NCI-H226 (cell line): ENCODE measurements around the gene ENDOG.

ENCODE experiments used
- DNase-seq: peaks from one replicate; pipeline ENCODE4 v3.0.0-alpha.2; 2015

Gene ENDOG

DNA sequence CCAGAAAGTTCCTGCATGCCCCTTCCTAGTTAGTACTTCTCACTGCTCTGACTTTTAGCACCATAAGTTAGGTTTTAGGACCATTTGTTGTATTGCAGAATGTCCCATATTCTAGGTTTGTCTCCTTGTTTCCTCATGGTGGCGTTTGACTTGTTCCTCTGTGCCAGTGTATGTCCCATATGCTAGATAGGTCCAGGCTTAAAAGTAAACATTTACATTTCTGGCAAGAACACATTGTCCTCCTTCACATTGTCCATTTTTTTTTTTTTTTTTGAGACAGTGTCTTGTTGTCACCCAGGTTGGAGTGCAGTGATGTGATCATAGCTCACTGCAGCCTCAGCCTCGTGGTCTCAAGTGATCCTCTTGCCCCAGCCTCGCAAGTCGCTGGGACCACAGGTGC lies 15.8 kb upstream of the ENDOG start:
- no peak for DNase-seq

DNA sequence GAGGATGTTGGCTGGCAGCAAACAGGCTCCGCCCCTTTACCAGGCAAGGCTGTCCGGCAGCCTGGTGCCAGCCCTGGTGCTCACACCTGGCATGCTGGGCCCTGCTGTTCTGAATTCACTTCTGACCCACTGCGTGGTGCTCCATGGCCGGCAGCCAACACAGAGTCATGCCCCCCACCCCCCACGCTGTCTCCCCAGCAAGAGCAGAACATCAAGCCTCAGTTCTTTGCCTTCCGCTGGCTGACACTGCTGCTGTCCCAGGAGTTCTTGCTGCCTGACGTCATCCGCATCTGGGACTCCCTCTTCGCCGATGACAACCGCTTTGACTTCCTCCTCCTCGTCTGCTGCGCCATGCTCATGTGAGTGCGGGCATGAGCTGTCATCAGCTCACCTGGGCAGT lies 12.6 kb upstream of the ENDOG start:
- DNase-seq: no peak

DNA sequence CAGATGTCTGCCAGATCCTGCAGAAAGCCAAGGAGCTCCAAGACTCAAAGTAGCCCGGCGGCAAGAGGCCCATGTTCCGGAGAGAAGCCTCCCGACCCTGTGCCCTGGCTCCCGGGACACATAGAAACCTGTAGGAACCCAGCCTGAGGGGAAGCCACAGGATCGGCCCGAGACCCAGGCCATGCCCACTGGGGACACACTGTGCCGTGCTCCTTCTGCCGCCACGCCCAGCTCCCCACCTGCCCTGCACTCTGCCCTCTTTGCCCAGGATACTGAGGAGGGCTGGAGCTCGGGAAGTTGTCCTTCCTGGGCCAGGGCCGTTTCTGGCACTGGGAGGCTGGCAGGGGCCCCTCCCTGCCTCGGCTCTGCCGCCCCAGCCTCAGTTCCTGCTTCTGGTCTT lies 10.5 kb upstream of the ENDOG start:
- no peak for DNase-seq

DNA sequence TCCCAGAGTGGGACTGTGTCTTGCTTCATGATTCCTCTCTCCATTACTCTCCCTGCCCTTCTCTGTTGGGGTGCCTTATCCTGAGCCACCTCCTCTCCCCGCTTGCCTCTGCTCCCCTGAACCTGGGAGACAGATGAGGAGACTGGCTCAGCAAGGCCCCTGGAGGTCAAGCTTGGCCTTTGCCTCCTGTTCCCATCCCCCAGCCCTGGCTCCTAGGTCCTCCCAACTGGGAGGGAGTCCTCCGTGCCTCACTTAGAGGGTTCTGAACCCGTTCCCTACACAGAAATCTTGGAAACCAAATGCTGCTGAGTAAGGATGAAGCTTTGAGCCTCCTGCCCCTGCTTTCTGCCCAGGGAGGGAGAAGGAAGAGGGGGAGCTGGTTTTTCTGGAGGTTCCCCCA lies 9.8 kb upstream of the ENDOG start:
- no peak for DNase-seq

DNA sequence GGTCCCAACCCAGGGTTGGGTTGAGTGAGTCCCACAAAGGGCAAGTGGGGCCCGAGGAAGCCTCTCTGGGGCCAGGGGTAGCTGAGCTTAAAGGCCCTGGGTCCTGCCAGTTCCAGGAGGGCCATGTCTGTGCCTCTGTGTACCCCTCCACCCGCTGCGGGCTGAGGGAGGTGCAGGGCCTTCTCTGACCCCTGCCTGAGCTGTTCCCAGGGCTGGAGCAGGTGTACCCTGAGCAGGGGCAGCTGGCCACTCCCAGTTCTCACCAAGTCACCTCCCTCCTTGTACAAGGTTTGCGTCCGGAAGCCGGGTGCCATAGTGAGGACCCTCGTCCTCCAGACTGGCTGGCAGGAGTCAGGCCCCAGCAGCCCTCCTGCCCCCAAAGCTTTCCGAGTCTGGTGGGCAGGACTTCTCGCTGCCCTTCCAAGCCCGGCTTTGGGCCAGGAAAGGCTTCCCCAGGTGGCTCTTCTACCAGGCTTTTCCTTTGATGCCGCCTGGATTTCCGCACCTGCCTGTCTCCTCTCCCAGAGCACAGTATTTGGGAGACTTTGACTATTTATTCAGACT lies 9.2 kb upstream of the ENDOG start:
- DNase-seq: no peak

DNA sequence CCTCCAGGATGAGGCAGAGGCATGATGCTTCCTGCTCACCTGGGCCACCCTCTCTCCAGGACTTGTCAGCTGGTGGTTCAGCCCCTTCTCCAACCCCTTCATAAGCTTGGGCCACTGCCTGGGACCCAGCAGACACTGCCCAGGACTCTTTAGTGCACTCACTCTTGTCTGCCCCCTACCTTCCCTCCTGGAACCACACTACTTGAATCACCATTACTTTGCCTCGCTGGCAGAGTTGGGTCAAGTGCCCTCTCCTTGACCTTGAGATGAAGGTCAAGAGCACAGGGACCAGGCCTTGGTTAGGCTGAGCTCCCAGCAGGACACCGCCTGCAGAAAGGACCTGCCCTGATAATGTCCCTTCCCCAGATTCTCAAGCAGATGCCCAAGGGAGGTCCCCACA lies 8.5 kb upstream of the ENDOG start:
- DNase-seq: no peak

DNA sequence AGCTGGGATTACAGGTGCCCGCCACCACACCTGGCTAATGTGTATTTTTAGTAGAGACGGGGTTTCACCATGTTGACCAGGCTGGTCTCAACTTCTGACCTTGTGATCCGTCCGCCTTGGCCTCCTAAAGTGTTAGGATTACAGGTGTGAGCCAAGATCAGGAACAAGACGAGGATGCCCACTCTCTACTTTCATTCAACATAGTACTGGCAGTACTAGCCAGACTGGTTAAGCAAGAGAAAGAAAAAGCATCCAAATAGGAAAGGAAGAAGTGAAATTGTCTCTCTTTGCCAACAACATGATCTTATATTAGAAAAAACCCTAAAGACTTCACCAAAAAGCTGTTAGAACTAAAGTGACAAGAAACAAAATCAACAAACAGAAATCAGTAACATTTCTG lies 7.4 kb upstream of the ENDOG start:
- no peak for DNase-seq

DNA sequence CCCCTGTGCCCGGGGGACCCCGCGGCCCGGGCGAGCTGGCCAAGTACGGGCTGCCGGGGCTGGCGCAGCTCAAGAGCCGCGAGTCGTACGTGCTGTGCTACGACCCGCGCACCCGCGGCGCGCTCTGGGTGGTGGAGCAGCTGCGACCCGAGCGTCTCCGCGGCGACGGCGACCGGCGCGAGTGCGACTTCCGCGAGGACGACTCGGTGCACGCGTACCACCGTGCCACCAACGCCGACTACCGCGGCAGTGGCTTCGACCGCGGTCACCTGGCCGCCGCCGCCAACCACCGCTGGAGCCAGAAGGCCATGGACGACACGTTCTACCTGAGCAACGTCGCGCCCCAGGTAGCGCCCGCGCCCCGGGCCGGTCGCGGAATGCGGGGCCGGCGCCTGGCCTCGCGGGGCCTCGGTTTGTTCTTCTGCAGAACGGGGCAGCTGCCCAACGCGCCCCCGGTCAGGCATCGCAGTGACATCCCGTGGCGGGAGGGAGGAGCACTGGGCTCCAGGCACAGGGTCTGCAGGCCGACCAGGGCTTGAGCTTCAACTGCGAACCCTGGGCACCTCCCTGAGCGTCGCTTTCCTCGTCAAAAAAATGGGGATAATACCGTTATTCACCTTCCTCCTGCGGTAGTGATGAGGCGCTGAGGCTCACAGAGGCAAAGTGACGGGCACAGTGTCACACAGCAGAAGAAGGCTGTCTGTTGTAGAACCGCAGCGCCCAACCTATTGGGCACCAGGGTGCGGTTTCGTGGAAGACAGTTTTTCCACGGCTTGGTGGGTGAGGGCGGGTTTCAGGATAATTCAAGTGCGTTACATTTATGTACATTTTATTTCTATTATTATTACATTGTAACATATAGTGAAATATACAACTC lies 777 bp downstream of the ENDOG start:
- no peak for DNase-seq

DNA sequence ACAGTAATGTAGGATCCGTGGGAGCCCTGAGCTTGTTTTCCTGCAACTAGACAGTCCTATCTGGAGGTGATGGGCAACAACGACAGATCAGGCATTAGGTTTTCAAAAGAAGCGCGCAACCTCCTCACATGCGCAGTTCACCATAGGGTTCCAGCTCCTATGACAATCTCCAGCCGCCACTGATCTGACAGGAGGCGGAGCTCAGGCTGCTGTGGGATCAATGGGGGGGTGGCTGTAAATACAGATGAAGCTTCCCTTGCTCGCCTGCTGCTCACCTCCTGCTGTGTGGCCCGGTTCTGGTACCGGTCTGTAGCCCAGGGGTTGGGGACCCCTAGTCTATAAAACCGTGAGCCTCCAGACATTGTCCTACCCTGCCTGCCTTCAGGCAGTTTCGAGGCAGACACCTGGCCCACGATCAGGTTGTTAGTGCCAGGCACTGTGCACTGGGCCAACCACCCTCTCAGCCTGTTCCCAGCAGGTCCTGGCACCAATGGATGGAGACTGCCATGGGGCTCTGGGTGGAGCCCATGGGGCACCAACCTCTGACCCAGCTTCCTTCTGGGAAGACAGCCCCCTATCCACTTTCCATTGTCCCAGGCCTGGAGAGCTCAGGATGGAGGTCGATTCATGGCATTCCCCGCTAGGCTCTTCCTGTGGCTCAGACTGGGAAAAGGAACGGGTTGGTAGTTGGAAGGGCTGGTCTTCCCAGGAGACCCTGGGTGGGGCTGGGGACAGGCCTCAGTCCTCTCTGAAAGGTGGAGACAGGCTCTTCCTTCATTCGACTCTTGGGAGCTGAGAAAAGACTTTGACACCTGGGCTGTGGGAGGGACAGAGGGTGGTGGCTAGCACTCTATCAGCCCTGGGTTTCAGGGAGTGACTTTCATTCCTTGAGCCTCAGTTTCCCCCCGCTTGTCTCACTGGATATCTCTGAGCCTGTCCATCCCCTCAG lies 1.7 kb downstream of the ENDOG start:
- no peak for DNase-seq

DNA sequence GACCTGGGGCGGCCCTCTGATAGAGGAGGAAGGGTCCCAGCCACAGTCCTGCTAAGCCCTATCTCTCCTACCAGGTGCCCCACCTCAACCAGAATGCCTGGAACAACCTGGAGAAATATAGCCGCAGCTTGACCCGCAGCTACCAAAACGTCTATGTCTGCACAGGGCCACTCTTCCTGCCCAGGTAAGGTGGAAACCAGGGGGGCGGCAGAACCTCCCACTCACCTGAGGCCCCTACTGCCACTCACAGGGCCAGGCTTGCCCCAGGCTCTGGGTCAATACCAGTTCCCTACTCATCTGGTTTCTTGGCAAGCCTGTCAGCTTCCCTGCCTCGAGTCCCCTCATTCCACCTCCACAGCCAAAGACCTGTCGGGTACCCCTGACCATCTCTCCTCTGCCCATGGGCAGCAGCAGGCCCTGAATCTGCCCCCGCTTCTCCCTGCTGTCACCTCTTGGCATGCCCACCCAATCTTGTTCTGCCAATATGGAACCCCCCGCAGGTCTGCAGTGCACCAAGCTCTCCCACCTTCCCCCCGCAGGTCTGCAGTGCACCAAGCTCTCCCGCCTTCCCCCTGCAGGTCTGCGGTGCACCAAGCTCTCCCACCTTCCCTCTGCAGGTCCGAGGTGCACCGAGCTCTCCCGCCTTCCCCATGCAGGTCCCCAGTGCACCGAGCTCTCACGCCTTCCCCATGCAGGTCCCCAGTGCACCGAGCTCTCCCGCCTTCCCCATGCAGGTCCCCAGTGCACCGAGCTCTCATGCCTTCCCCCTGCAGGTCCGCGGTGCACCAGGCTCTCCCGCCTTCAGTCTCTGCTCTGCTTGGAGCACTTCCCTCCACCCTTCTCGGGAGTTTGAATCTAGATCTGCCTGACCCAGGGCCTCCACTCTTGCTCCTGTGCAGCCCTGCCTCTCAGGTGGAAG lies 2.6 kb downstream of the ENDOG start:
- DNase-seq: no peak

DNA sequence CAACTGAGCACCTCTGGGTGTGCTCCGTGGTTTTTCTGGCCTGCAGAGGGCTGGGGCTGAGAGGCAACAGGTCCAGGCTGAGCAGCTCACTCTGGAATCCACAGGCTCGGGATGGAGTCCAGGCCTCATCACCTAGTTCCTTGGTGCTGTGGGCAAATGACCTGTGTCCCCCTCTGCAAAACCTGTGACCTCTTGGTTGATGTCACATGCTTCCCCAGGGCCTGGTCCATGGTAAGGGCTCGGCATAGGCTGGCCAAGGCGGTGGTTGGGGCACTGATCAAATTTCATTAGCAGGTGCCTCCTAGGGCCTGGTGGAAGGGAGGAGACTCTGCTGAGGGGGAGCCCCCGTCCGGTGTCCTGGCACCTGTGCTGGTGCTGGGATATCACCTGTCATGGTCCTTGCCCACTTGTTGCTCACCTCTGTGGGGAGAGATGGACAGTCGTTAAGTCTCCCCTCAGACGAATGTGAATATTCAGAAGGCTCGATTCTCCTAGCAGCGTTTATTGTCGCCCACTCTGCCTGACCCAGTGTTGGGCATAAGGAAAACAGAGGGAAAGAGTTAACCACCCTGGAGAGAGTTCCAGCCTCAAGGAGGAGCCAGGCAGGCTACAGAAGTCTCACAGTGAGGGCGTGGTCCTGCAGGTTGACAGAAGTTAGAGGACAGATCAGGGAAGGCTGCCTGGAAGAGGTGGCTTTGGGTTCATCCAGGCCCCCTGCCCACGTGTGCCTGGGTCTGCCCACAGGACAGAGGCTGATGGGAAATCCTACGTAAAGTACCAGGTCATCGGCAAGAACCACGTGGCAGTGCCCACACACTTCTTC lies 3.5 kb downstream of the ENDOG start:
- no peak for DNase-seq

DNA sequence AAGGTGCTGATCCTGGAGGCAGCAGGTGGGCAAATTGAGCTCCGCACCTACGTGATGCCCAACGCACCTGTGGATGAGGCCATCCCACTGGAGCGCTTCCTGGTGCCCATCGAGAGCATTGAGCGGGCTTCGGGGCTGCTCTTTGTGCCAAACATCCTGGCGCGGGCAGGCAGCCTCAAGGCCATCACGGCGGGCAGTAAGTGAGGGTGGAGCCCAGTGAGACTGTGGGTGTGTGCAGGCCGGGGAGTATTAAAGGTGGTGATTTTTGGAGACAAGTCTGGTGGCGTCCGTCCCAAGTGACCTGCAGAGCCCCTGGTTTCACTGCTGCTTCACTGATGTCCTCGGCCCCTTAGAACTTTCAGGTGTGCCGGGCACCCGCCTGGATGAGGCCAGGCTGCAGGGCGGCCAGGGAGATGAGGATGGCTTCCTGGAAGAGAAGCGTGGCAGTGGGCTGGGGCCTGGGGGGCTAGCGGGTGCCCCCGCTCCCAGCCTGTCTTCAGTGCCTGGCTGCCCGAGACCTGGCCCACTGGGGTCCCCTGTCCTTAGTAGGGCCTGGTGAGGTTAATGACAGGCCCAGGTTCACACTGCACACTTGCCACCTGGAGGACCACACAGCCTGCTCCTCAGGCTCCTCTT lies 4.2 kb downstream of the ENDOG start:
- no peak for DNase-seq

DNA sequence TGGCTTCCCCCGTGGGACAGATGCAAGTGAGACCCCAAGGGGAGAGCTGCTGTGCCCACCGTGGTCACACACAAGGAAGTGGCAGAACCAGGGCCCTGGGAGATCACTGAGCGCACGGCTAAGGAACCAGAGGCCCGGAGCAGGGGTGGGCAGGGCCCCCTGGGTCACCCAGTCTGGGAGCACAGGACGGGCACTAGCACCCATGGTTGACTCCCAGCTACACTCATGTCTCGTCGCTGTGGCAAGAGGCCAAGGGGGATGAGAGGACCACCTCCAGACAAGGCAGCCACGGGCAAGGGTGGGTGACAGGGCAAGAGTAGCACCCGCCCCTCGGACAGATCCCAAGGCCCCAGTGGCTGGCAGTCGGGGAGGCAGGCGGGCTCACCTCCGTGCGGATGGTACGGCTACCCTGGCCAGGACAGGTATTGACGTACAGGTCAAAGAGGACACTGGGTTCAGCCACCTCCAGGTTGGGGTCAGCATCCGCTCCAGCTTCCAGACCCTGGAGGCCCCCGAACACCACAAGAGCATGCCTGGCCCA lies 5.1 kb downstream of the ENDOG start:
- no peak for DNase-seq

DNA sequence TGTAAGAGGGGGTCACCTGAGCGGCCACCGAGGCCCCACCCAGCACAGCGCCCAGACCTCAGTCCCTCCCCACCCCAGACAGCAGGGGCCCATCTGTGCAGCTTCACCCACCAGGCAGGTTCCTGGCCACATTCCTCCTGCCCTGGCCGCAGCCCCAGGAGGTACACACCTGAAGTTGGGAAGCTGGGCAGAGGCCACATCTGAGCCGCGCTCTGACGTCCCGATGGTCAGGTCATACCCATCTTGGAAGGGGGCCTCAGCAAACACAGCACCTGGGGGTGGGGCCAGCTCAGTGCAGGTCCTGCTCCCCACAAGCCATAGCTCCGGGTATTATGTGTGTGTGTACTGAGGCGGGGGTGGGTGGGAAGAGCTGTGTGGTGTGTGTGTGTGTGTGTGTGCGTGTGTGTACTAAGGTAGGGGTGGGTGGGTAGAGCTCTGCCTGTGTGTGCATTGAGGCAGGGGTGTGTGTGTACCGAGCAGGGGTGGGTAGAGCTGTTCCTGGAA lies 5.7 kb downstream of the ENDOG start:
- no peak for DNase-seq

DNA sequence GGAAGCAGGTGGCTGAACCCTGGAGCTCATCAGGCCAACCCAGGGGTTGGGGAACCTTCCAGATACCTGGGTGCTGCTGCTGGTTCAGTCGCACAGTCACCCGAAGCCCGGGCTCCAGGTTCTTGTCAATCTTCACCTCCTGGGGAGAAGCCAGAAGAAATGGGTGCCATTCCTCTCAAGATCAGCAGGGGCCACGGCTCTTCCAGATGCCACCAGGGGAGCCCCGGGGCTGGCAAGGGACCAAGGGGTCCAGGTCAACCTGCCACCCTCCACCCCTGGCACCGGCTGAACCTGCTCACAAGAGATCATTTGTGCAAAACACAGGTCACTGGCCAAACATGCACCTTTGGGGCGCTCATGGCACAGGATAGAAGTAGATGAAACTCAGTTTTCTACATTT lies 6.6 kb downstream of the ENDOG start:
- no peak for DNase-seq

DNA sequence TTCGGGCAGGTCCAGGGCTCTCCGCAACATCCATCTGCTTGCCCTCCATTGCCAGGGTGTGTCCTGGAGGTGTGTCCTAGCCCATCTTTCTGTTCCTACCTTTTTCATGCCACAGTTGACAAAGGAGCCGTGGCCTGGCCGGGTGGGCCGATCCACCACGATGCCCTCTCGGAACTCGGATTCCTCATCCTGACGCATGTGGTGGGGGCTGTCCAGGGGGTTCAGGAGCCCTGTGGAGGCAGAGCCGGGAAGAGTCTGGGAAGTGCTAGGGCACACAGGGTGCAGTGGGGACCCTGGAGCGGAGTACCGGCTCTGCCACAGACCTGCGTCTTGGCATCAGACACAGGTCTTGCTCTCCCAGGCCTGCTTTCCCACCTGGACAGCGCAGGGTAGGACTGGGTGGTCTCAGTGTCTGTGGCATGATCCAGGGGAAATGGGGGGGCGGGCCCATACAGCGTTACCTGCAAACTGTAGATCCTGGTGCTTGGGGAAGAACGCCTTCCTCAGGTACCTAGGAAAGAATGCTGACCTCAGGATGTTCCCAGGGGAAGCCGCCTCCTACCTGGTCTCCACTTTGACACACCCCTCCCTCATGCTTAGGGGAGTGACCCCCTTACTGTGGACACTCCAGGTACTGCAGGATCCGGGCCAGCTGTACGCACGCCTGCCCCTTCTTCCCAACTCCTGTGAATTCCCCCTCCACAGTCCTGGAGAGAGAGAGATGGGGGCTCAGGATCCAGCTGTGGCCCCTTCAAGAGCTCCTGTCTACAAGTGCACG lies 7.8 kb downstream of the ENDOG start:
- DNase-seq: no peak

DNA sequence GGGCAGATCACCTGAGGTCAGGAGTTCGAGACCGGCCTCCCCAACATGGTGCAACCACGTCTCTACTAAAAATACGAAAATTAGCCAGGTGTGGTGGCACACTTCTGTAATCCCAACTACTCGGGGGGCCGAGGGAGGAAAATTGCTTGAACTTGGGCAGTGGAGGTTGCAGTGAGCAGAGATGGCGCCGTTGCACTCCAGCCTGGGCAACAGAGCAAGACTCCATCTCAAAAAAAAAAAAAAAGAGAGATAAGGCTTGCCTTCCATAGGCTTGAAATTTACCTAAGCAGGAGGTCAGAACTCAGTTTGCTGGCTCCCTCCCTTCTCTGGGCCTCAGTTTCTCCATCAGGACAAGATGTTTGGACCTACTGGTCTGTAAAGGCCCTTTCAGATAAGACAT lies 10.0 kb downstream of the ENDOG start:
- DNase-seq: no peak

DNA sequence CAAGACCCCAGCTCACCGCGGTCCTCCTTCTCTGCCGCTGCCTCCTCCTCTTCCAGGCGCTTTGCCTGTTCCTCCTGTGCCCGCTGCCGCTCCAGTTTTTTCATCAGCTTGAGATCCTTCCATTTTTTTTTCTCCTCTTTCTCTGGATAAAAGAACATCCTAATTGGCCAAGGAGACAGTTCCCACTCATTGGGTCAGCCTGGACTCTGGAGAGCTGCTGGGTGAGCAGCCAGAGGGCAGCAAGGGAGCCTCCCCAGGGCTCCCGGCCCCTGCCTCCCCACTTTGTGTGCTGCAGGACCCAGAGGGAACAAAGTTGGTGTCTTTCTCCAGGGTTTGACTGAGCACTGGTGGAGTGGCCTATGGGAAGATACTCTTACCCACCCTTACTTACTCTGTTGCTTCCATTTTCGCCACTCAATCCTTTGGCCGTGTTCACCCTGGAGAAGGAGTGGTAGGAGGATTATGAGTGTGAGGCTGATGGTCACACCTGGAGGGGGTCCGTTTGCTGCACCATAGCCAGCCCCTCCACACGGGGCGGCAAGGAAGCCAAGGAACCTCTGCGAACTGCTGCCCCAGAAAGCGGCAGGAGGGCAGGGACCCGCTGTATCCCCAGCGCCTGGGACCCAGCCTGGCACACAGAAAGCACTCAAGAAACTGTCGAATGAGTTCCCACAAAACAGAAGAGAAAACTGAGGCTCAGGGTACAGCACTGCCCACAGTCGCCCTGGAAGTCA lies 10.6 kb downstream of the ENDOG start:
- DNase-seq: no peak
